Hepatocyte (in vitro differentiated cells): ENCODE data around the gene ANKFN1. TPM values are rescaled to one million over a fixed set of nuclear protein-coding genes. Genes with fewer than 3 reads are reported as not detected.

ENCODE experiments used
- DNase-seq: peaks from one replicate; pipeline ENCODE4 v3.0.0-alpha.2; 2016; ENCODE audit warnings: low spot score
- H2AFZ ChIP-seq: fragments of 200-600 bp; sonication (generic); 2 replicates; pipeline ENCODE4 v1.6.0; 2016; ENCODE audit warnings: antibody characterized with exemption, mild to moderate bottlenecking
- H3K27ac ChIP-seq: fragments of 200-600 bp; sonication (generic); 2 replicates; pipeline ENCODE4 v1.5.1; 2016; ENCODE audit warnings: mild to moderate bottlenecking
- H3K27me3 ChIP-seq: fragments of 200-600 bp; sonication (generic); 2 replicates; pipeline ENCODE4 v1.6.1; 2016
- H3K36me3 ChIP-seq: fragments of 200-600 bp; sonication (generic); replicated peaks from 2 replicates; pipeline ENCODE4 v1.5.1; 2016; ENCODE audit warnings: low read depth; ENCODE audit not compliant: insufficient read depth
- H3K4me1 ChIP-seq: fragments of 200-600 bp; sonication (generic); 2 replicates; pipeline ENCODE4 v1.5.1; 2016; ENCODE audit warnings: mild to moderate bottlenecking, moderate library complexity; ENCODE audit not compliant: insufficient read depth
- H3K4me2 ChIP-seq: fragments of 200-600 bp; sonication (generic); 2 replicates; pipeline ENCODE4 v1.6.0; 2016
- H3K4me3 ChIP-seq: fragments of 200-600 bp; sonication (generic); 2 replicates; pipeline ENCODE4 v1.5.1; 2016; ENCODE audit warnings: mild to moderate bottlenecking
- H3K79me2 ChIP-seq: fragments of 200-600 bp; sonication (generic); 2 replicates; pipeline ENCODE4 v1.6.0; 2017; ENCODE audit warnings: mild to moderate bottlenecking
- H3K9me2 ChIP-seq: fragments of 200-600 bp; sonication (generic); replicated peaks from 2 replicates; pipeline ENCODE4 v1.6.0; 2017; ENCODE audit warnings: mild to moderate bottlenecking; ENCODE audit not compliant: insufficient read depth
- H3K9me3 ChIP-seq: fragments of 200-600 bp; sonication (generic); 2 replicates; pipeline ENCODE4 v1.5.1; 2016; ENCODE audit warnings: low read depth, mild to moderate bottlenecking
- H4K20me1 ChIP-seq: fragments of 200-600 bp; sonication (generic); 2 replicates; pipeline ENCODE4 v1.6.0; 2016; ENCODE audit warnings: mild to moderate bottlenecking; ENCODE audit not compliant: insufficient read depth, poor library complexity, severe bottlenecking
- CTCF ChIP-seq: fragments of 200-600 bp; sonication (generic); IDR thresholded peaks from 2 replicates; pipeline ENCODE4 v1.5.1; 2016; ENCODE audit warnings: antibody characterized with exemption, mild to moderate bottlenecking; ENCODE audit not compliant: poor library complexity
- EZH2 ChIP-seq: fragments of 200-600 bp; sonication (generic); IDR thresholded peaks from 2 replicates; pipeline ENCODE4 v1.6.1; 2016; ENCODE audit warnings: antibody characterized with exemption, mild to moderate bottlenecking, borderline replicate concordance
- EZH2phosphoT487 ChIP-seq: fragments of 200-600 bp; sonication (generic); IDR thresholded peaks from one replicate; pipeline ENCODE4 v1.6.1; 2018; ENCODE audit warnings: antibody characterized with exemption, mild to moderate bottlenecking, low read depth, moderate library complexity; ENCODE audit not compliant: unreplicated experiment, severe bottlenecking
- WGBS: methylation state at CpG from one replicate; pipeline ENCODE4 v1.1.6; 2016; ENCODE audit warnings: low lambda C conversion rate; ENCODE audit errors: missing lambda C conversion rate; 5-methylcytosine and 5-hydroxymethylcytosine counted together
- polyA plus RNA-seq: library from polyadenylated mRNA; unstranded; fragments of >200 nt; fragmentation: Nextera tagmentation; extraction: Ambion mirVana; gene quantifications from 2 replicates; pipeline ENCODE4 v1.2.1, GENCODE V29; 2016
- total RNA-seq: library from RNA; depleted of rRNA; stranded (reverse); fragments of >200 nt; gene quantifications from 2 replicates; pipeline ENCODE4 v1.2.3, GENCODE V29; 2014

Gene ANKFN1
- total and polyA plus RNA-seq, 2 experiments from 2014 or later, result 0.10 to 1.2 TPM

- no peaks in the 10 kb centered on the region for H3K4me1 ChIP-seq
- no peaks in the 10 kb centered on the region for H3K9me2 ChIP-seq
- H3K36me3 ChIP-seq, result no peaks in the 10 kb centered on the region
- no peak for DNase-seq
- TF ChIP-seq EZH2phosphoT487 (no peak), EZH2 (no peak), CTCF (no peak)
- 70% methylated on average over 2 of the region's 2 CpGs for WGBS
- H2AFZ ChIP-seq, result no peak overlapping the region
- no peak overlapping the region for H3K4me2 ChIP-seq
- H4K20me1 ChIP-seq, result no peaks in the 10 kb centered on the region
- H3K9me3 ChIP-seq, result no peaks in the 10 kb centered on the region
- H3K79me2 ChIP-seq, result no peaks in the 10 kb centered on the region
- no peak overlapping the region for H3K4me3 ChIP-seq
- no peaks in the 10 kb centered on the region for H3K27me3 ChIP-seq
- no peak overlapping the region for H3K27ac ChIP-seq
Measured at GRCh38 chr17:56426901-56427300, 273.6 kb downstream of the ANKFN1 start.

- H4K20me1 ChIP-seq, result no peaks in the 10 kb centered on the region
- no peaks in the 10 kb centered on the region for H3K79me2 ChIP-seq
- TF ChIP-seq CTCF, result no peak
- TF ChIP-seq EZH2, result no peak
- TF ChIP-seq EZH2phosphoT487, result no peak
- no peaks in the 10 kb centered on the region for H3K4me1 ChIP-seq
- 57% methylated on average over 3 of the region's 3 CpGs for WGBS
- no peak for DNase-seq
- no peak overlapping the region for H3K4me2 ChIP-seq
- no peak overlapping the region for H3K27ac ChIP-seq
- no peaks in the 10 kb centered on the region for H3K36me3 ChIP-seq
- H3K4me3 ChIP-seq, result no peak overlapping the region
- no peaks in the 10 kb centered on the region for H3K9me3 ChIP-seq
- no peaks in the 10 kb centered on the region for H3K9me2 ChIP-seq
- H3K27me3 ChIP-seq, result no peaks in the 10 kb centered on the region
- H2AFZ ChIP-seq, result peak overlapping the region; percentile 32
Measured at GRCh38 chr17:56431736-56432135, 278.5 kb downstream of the ANKFN1 start.

GRCh38 chr17:56432443-56432842, 279.2 kb downstream of the ANKFN1 start:
- Histone ChIP-seq H2AFZ (no peak overlapping the region), H4K20me1 (no peaks in the 10 kb centered on the region), H3K27ac (no peak overlapping the region), H3K27me3 (no peaks in the 10 kb centered on the region), H3K4me1 (no peaks in the 10 kb centered on the region), H3K9me2 (no peaks in the 10 kb centered on the region), H3K9me3 (no peaks in the 10 kb centered on the region), H3K4me2 (no peak overlapping the region), H3K4me3 (no peak overlapping the region), H3K79me2 (no peaks in the 10 kb centered on the region), H3K36me3 (no peaks in the 10 kb centered on the region)
- no peak for TF ChIP-seq CTCF
- no peak for TF ChIP-seq EZH2phosphoT487
- no peak for TF ChIP-seq EZH2
- DNase-seq, result no peak
- WGBS, result 89% methylated on average over 4 of the region's 4 CpGs

GRCh38 chr17:56434610-56435009, 281.3 kb downstream of the ANKFN1 start:
- H4K20me1 ChIP-seq, result no peaks in the 10 kb centered on the region
- 87% methylated on average over 10 of the region's 10 CpGs for WGBS
- no peak overlapping the region for H3K4me2 ChIP-seq
- DNase-seq, result no peak
- H3K79me2 ChIP-seq, result no peaks in the 10 kb centered on the region
- no peaks in the 10 kb centered on the region for H3K4me1 ChIP-seq
- H3K9me3 ChIP-seq, result no peaks in the 10 kb centered on the region
- no peak for TF ChIP-seq EZH2
- no peak for TF ChIP-seq EZH2phosphoT487
- no peak for TF ChIP-seq CTCF
- no peak overlapping the region for H3K27ac ChIP-seq
- H3K36me3 ChIP-seq, result no peaks in the 10 kb centered on the region
- no peaks in the 10 kb centered on the region for H3K9me2 ChIP-seq
- H3K4me3 ChIP-seq, result no peak overlapping the region
- H3K27me3 ChIP-seq, result no peaks in the 10 kb centered on the region
- no peak overlapping the region for H2AFZ ChIP-seq
